Calu3 (cell line): ENCODE results near the gene TWIST1. TPM values are rescaled to one million over a fixed set of nuclear protein-coding genes. Genes with fewer than 3 reads are reported as not detected.
A peak's percentile ranks its signal among the peaks of the same experiment; 100 is the strongest.

Source experiments
- BruUV-seq: library from RNA; stranded (reverse); fragments of 400-500 nt; replicated peaks from 2 replicates; lab custom pipeline; 2021; lab: Mats Ljungman, UMichigan
- CTCF ChIA-PET: fragments of 300-600 bp; sonication (Branson Sonifier 250); formaldehyde crosslinking; loops from one replicate; lab custom pipeline; 2022; ENCODE audit warnings: antibody characterized with exemption; lab: Charles Lee
- DNase-seq: peaks from one replicate; pipeline ENCODE4 v3.0.0; 2022
- H3K27ac Mint-ChIP-seq: one replicate; pipeline ENCODE4 v1.8.0; 2022; ENCODE audit warnings: mixed read lengths; ENCODE audit not compliant: unreplicated experiment
- H3K27me3 Mint-ChIP-seq: one replicate; pipeline ENCODE4 v1.8.0; 2022; ENCODE audit warnings: mixed read lengths; ENCODE audit not compliant: unreplicated experiment
- H3K36me3 Mint-ChIP-seq: one replicate; pipeline ENCODE4 v1.8.0; 2022; ENCODE audit warnings: mild to moderate bottlenecking, moderate library complexity, mixed read lengths; ENCODE audit not compliant: insufficient read depth, unreplicated experiment
- H3K4me1 Mint-ChIP-seq: one replicate; pipeline ENCODE4 v1.8.0; 2022; ENCODE audit warnings: mild to moderate bottlenecking, low read depth, mixed read lengths; ENCODE audit not compliant: unreplicated experiment
- H3K4me3 Mint-ChIP-seq: one replicate; pipeline ENCODE4 v1.8.0; 2022; ENCODE audit warnings: mild to moderate bottlenecking, low read depth, moderate library complexity, mixed read lengths; ENCODE audit not compliant: unreplicated experiment
- H3K9me3 Mint-ChIP-seq: one replicate; pipeline ENCODE4 v1.8.0; 2022; ENCODE audit warnings: low read depth, mixed read lengths; ENCODE audit not compliant: unreplicated experiment
- intact Hi-C: fragments of 100-400 bp; cut with micrococcal nuclease; formaldehyde crosslinking; loops from one replicate; pipeline ENCODE4 v1.10.0; 2022; ENCODE audit not compliant: unreplicated experiment
- total RNA-seq: library from RNA; stranded (reverse); gene quantifications from 2 replicates; pipeline ENCODE4 v1.2.3, GENCODE V29; 2022
- TF ChIP-seq, protein P1 (sequence below): fragments of 200-600 bp; IDR thresholded peaks from one replicate; pipeline ENCODE4 v1.8.0; 2022; ENCODE audit warnings: antibody characterized with exemption; ENCODE audit not compliant: unreplicated experiment

The TWIST1 gene
- total RNA-seq, 1 experiment from 2014 or later = 2.9 TPM

DNA sequence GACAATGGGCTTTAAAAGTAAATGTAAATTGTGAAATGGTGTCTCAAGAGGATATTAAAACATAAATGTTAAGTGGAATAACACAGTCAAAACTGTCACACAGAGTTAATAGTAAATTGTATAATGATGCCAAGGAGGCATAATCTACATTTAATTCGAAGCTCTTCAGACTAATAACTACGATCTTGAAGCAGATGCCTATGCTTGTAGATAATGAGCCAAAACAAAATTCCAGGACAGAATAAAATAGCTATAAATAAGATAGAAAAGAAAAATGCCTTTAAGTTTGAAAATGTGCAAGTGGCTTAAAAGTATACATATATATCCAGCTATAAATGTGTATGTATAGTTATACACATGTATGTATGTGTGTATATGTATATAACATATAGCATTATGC is 17.5 kb downstream of the TWIST1 start:
- CTCF ChIA-PET = interaction anchor here (0.6 to 1.7 kb wide), 4 partner anchors 9 to 1689 kb away, joined by 3 to 4 read pairs (median 3); no protein-coding TSS in a partner anchor

DNA sequence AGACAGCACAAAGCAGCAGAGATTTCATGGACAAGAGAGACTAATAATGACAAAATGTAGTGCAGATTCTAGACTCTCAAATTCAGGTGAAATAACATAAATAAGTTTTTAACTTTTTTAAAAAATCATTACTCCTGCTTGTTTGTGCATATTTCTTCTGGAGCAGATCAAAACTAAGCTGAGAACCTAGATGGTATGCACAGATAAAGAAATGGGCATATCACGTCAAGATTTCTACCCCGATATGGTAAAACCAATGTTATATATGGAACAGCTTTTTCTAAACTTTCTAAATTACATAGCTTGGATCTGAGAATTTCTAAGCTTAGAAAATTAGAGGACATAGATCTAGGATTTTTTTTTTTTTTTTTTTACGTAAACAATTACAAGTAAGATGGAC is 18.2 kb downstream of the TWIST1 start:
- Mint-ChIP-seq H3K27ac (no peak overlapping the region), H3K27me3 (no peaks in the 10 kb centered on the region), H3K4me3 (no peak overlapping the region), H3K9me3 (no peaks in the 10 kb centered on the region), H3K36me3 (peaks cover 6% of the 10 kb centered on the region), H3K4me1 (peaks cover 14% of the 10 kb centered on the region)
- DNase-seq = no peak
- BruUV-seq = no TSS peak
- TF ChIP-seq, protein P1, sequence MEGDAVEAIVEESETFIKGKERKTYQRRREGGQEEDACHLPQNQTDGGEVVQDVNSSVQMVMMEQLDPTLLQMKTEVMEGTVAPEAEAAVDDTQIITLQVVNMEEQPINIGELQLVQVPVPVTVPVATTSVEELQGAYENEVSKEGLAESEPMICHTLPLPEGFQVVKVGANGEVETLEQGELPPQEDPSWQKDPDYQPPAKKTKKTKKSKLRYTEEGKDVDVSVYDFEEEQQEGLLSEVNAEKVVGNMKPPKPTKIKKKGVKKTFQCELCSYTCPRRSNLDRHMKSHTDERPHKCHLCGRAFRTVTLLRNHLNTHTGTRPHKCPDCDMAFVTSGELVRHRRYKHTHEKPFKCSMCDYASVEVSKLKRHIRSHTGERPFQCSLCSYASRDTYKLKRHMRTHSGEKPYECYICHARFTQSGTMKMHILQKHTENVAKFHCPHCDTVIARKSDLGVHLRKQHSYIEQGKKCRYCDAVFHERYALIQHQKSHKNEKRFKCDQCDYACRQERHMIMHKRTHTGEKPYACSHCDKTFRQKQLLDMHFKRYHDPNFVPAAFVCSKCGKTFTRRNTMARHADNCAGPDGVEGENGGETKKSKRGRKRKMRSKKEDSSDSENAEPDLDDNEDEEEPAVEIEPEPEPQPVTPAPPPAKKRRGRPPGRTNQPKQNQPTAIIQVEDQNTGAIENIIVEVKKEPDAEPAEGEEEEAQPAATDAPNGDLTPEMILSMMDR = no peak
- CTCF ChIA-PET = interaction anchor here (0.6 to 1.7 kb wide), 3 partner anchors 8 to 1689 kb away, joined by 3 to 4 read pairs (median 3); no protein-coding TSS in a partner anchor
- intact Hi-C loops = no loop called here

More for the DNA sequence above, 17.5 kb downstream of the TWIST1 start:
- BruUV-seq = no TSS peak
- intact Hi-C loops = no loop called here
- peak overlapping the region; percentile 83 for H3K27ac Mint-ChIP-seq
- H3K4me1 Mint-ChIP-seq = peaks cover 14% of the 10 kb centered on the region
- H3K9me3 Mint-ChIP-seq = no peaks in the 10 kb centered on the region
- TF ChIP-seq, protein P1 = no peak
- H3K4me3 Mint-ChIP-seq = no peak overlapping the region
- no peak for DNase-seq
- peaks cover 6% of the 10 kb centered on the region for H3K36me3 Mint-ChIP-seq
- H3K27me3 Mint-ChIP-seq = no peaks in the 10 kb centered on the region

DNA sequence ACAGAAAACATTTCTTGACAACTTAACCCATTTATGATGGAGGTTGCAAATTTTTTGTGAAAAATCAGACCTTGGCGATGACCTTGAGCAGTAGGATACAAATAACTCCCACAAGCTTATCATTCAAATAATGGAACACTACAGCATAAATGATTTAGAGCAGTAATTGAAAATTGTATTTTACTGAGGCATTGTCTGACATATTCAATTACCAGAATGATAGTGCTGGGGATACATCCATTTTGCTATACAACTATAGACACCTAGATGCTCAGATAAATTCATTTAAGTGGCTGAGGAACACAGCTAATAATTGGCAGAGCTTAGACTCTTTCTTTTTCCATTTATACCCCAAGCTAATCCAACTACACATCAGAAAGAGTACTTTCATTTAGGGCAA is 18.9 kb downstream of the TWIST1 start:
- DNase-seq = no peak
- H3K9me3 Mint-ChIP-seq = no peaks in the 10 kb centered on the region
- no peak overlapping the region for H3K4me3 Mint-ChIP-seq
- H3K4me1 Mint-ChIP-seq = peaks cover 14% of the 10 kb centered on the region
- no peak overlapping the region for H3K27ac Mint-ChIP-seq
- CTCF ChIA-PET = no interaction called here
- TF ChIP-seq, protein P1 = no peak
- H3K36me3 Mint-ChIP-seq = peaks cover 6% of the 10 kb centered on the region
- no peaks in the 10 kb centered on the region for H3K27me3 Mint-ChIP-seq
- BruUV-seq = no TSS peak
- intact Hi-C loops = no loop called here

DNA sequence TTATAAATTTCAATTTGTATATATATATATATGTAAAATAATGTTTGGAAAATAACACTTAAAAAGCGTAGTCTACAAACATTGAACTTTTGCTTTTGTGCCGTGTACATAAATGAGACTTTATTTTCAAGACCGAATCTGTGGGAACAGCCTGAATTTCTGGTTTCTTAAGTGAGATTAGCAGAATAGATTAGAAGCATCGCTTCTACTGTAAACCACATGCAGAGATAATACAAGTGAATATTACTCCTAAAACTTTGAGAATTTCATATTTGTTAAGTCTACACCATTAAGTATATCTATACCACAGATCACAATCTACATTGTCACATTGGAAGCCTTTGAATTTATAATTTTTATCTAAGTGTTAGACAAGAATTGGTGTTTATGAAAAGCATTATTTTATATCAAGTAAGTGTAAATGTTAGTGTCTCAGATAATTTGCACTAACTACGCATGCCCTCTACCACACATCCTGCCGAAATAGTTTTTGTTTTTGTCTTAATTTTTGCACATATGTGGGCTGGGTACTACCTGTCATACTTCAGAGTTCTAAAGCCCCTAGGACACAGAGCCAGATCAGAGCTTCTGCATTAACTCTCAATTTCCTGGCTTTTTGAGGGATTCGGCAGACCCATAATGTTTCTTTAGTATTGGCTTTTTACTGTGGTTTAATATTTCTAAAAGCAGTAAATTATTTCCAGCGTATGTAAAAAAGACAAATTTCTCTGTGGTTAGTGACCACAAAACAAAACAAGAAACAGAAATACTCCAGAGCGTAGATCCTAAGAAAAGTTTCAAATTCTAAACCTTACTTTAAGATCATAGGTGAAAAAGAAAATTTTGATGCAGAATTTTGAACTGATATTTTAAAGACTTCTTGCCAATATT is 20.0 kb downstream of the TWIST1 start:
- Mint-ChIP-seq H3K9me3 (no peaks in the 10 kb centered on the region), H3K36me3 (peaks cover 6% of the 10 kb centered on the region), H3K27me3 (no peaks in the 10 kb centered on the region), H3K27ac (no peak overlapping the region), H3K4me1 (peaks cover 14% of the 10 kb centered on the region), H3K4me3 (no peak overlapping the region)
- CTCF ChIA-PET = no interaction called here
- BruUV-seq = no TSS peak
- intact Hi-C loops = no loop called here
- no peak for DNase-seq
- TF ChIP-seq, protein P1 = no peak
